Endometrial microvascular endothelial cells (primary cell): ENCODE data around the gene NDUFAF3. TPM values are rescaled to one million over a fixed set of nuclear protein-coding genes. Genes with fewer than 3 reads are reported as not detected.

ENCODE experiments used
- in situ Hi-C: cut with HindIII; loops from 2 replicates; pipeline ENCODE4 v1.10.0; 2017; ENCODE audit warnings: low sequenced_read_pairs, low pct_unique_long_range_greater_than_20kb; ENCODE audit errors: inconsistent ontology term
- total RNA-seq: library from RNA; depleted of rRNA; stranded (reverse); fragments of >200 nt; gene quantifications from one replicate; pipeline ENCODE4 v1.2.3, GENCODE V29; 2015; ENCODE audit errors: inconsistent ontology term

Gene NDUFAF3
- total RNA-seq, 1 donor from 2014 or later: 129 TPM

GRCh38 chr3:49028673-49029562, 7.0 kb downstream of the NDUFAF3 start, which contains the start of gene IMPDH2:
IMPDH2 (minus strand) TSS chr3:49029398; CDS start chr3:49029350, 48 bp downstream.
- in situ Hi-C loops: no loop called here

GRCh38 chr3:49029563-49029884, 7.6 kb downstream of the NDUFAF3 start:
- in situ Hi-C loops: no loop called here

GRCh38 chr3:49030321-49030720, 8.4 kb downstream of the NDUFAF3 start:
- in situ Hi-C loops: no loop called here

GRCh38 chr3:49032646-49033304, 10.9 kb downstream of the NDUFAF3 start:
- in situ Hi-C loops: no loop called here

GRCh38 chr3:49034650-49035049, 12.7 kb downstream of the NDUFAF3 start:
- in situ Hi-C loops: no loop called here

GRCh38 chr3:49035281-49035680, 13.4 kb downstream of the NDUFAF3 start:
- in situ Hi-C loops: no loop called here

GRCh38 chr3:49053543-49053942, 31.6 kb downstream of the NDUFAF3 start:
- in situ Hi-C loops: no loop called here

GRCh38 chr3:49054344-49054862, 32.5 kb downstream of the NDUFAF3 start:
- in situ Hi-C loops: no loop called here

- in situ Hi-C loops: no loop called here
Observed at GRCh38 chr3:49057268-49057667, 35.3 kb downstream of the NDUFAF3 start.

GRCh38 chr3:49058011-49058410, 36.1 kb downstream of the NDUFAF3 start:
- in situ Hi-C loops: no loop called here

Other genes starting within 250 kb of the NDUFAF3 start
- 56.1 TPM for gene PRKAR2A, start 174.2 kb upstream of the NDUFAF3 start, total RNA-seq
- 43.4 TPM for gene SLC25A20, start 123.2 kb upstream of the NDUFAF3 start, total RNA-seq
- 53.2 TPM for gene ARIH2, start 103.3 kb upstream of the NDUFAF3 start, total RNA-seq
- gene P4HTM, start 31.9 kb upstream of the NDUFAF3 start, total RNA-seq: 18.5 TPM
- gene WDR6, start 14.7 kb upstream of the NDUFAF3 start, total RNA-seq: 103 TPM
- gene DALRD3, start 3.5 kb upstream of the NDUFAF3 start, total RNA-seq: 48.6 TPM
- gene IMPDH2, start 7.3 kb downstream of the NDUFAF3 start, total RNA-seq: 327 TPM
- gene QRICH1, start 72.0 kb downstream of the NDUFAF3 start, total RNA-seq: 60.3 TPM
- 280 TPM for gene QARS1, start 82.6 kb downstream of the NDUFAF3 start, total RNA-seq
- 37.3 TPM for gene USP19, start 98.7 kb downstream of the NDUFAF3 start, total RNA-seq
- gene LAMB2, start 110.9 kb downstream of the NDUFAF3 start, total RNA-seq: 315 TPM
- gene CCDC71, start 144.2 kb downstream of the NDUFAF3 start, total RNA-seq: 26.7 TPM
- 24.7 TPM for gene KLHDC8B, start 149.5 kb downstream of the NDUFAF3 start, total RNA-seq